Tibial artery (tissue), 4 donors: ENCODE data around the gene POU2AF1.
"Not testable (repeated sequence)": the region's sequence is repeated elsewhere in the genome, so short reads cannot be mapped to it uniquely, and the experiment has no call there.

Experiments used
- DNase-seq, 2 donors: peaks; one replicate each; pipeline ENCODE4 v3.0.0-alpha.2; 2019
- H3K27ac ChIP-seq, 2 donors: fragments of 200-600 bp; sonication (generic) in 1 of 2; 1 replicate in 1 of 2; 2 replicates in 1 of 2; pipeline ENCODE4 v1.5.1; 2018 to 2019; ENCODE audit warnings: mild to moderate bottlenecking in 1 of 2
- H3K27me3 ChIP-seq, 2 donors: fragments of 200-600 bp; sonication (generic) in 1 of 2; one replicate each; pipeline versions ENCODE4 v1.5.1 to v1.6.0; 2016 to 2019
- H3K36me3 ChIP-seq, 3 donors: fragments of 200-600 bp; sonication (generic) in 2 of 3; one replicate each; pipeline ENCODE4 v1.5.1; 2016 to 2019; ENCODE audit warnings: mild to moderate bottlenecking in 2 of 3
- H3K4me1 ChIP-seq, 4 donors: fragments of 200-600 bp; sonication (generic) in 2 of 4; 1 replicate in 3 of 4; 2 replicates in 1 of 4; pipeline ENCODE4 v1.5.1; 2016 to 2019
- H3K4me3 ChIP-seq, 2 donors: fragments of 200-600 bp; sonication (generic) in 1 of 2; 1 replicate in 1 of 2; 2 replicates in 1 of 2; pipeline ENCODE4 v1.5.1; 2018 to 2019; ENCODE audit warnings: mild to moderate bottlenecking in 2 of 2
- H3K9me3 ChIP-seq, 3 donors: fragments of 200-600 bp; sonication (generic) in 1 of 3; one replicate each; pipeline ENCODE4 v1.5.1; 2016 to 2019
- intact Hi-C: fragments of 100-400 bp; cut with DNase I; formaldehyde crosslinking; loops from one replicate; pipeline ENCODE4 v1.15.0; 2023; ENCODE audit warnings: low total_unique reads
- TF ChIP-seq, protein P1 (sequence below), 2 experiments: fragments of 200-600 bp in 1 of 2; fragments of 450-650 bp in 1 of 2; IDR thresholded peaks; one replicate each; pipeline ENCODE4 v1.5.1; 2017 to 2019; ENCODE audit warnings: antibody characterized with exemption in 2 of 2, mild to moderate bottlenecking in 1 of 2, moderate library complexity in 1 of 2

The POU2AF1 gene

DNA sequence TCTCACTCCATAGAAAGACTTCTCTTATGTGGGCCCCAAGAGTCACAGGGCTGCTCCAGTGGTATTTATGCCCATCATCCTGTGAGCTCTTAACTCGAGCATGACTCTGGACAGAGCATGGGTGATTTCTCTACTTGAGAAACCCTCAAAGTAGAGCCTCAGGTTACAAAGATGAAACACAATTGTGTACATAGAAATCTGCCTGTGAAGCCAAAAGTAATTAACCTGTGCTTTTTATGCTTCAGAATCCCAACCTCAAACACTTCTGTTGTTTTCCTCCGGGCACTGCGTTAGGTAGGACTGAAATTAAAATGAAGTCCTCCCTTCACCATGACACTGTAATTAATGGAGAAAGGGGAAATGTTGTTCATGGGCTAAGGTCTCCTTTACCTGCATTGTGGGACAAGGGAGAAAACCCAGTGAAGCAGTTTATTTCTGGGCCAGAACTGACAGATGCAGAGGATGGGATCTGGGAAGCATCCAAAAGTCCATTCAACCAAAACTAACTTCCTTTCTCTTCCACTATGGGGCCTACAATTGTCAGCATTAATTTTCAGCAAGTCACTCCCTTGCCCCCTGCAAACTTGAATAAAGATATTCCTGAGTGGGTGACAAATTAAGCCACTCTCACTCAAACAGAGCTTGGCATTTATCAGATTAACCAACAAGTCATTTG lies 24.1 kb upstream of the POU2AF1 start:
- no peak for DNase-seq
- Histone ChIP-seq H3K36me3 (no peaks in the 10 kb centered on the region), H3K9me3 (no peaks in the 10 kb centered on the region), H3K27me3 (no peaks in the 10 kb centered on the region), H3K4me1 (no peaks in the 10 kb centered on the region), H3K27ac (no peak overlapping the region), H3K4me3 (no peak overlapping the region)
- intact Hi-C loops: no loop called here
- TF ChIP-seq, protein P1, sequence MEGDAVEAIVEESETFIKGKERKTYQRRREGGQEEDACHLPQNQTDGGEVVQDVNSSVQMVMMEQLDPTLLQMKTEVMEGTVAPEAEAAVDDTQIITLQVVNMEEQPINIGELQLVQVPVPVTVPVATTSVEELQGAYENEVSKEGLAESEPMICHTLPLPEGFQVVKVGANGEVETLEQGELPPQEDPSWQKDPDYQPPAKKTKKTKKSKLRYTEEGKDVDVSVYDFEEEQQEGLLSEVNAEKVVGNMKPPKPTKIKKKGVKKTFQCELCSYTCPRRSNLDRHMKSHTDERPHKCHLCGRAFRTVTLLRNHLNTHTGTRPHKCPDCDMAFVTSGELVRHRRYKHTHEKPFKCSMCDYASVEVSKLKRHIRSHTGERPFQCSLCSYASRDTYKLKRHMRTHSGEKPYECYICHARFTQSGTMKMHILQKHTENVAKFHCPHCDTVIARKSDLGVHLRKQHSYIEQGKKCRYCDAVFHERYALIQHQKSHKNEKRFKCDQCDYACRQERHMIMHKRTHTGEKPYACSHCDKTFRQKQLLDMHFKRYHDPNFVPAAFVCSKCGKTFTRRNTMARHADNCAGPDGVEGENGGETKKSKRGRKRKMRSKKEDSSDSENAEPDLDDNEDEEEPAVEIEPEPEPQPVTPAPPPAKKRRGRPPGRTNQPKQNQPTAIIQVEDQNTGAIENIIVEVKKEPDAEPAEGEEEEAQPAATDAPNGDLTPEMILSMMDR (IDR thresholded peaks at IDR 0.05): no peak

DNA sequence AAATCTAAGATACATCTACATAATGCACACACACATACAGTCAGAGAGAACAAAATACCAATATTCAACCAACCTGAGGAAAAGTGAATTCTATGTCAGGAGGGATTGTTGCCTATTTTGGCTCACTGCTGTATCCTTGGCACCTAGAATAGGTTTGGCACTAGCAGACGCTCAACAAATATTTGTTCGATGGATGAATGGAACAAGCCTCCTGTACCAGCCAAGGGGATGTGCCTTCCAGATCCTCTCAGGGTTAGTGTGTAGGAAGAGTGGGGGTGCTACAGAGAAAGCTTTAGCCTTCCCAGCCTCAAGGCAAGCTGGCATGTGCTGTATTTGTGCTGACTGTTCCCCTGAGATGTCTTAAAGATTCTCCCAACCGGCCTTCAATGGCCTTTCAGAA lies 23.3 kb upstream of the POU2AF1 start:
- H3K9me3 ChIP-seq: no peaks in the 10 kb centered on the region
- H3K27me3 ChIP-seq: no peaks in the 10 kb centered on the region
- no peak for DNase-seq
- TF ChIP-seq, protein P1 (IDR thresholded peaks at IDR 0.05): no peak
- H3K4me3 ChIP-seq: no peak overlapping the region
- intact Hi-C loops: no loop called here
- H3K4me1 ChIP-seq: no peaks in the 10 kb centered on the region
- H3K27ac ChIP-seq: no peak overlapping the region
- no peaks in the 10 kb centered on the region for H3K36me3 ChIP-seq

DNA sequence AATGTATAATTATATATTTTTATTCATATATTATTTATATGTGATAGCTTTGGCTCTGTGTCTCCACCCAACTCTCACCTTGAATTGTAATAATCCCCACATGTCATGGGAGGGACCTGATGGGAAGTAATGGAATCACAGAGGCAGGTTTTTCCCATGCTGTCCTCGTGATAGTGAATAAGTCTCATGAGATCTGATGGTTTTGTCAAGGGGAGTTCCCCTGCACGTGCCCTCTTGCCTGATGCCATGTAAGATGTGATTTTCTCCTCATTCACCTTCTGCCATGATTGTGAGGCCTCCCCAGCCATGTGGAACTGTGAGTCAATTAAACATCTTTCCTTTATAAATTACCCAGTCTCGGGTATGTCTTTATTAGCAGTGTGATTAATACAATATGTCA lies 22.9 kb upstream of the POU2AF1 start:
- H3K4me1 ChIP-seq, intact Hi-C loops, H3K36me3 ChIP-seq, H3K27ac ChIP-seq, H3K4me3 ChIP-seq, H3K9me3 ChIP-seq, DNase-seq, H3K27me3 ChIP-seq: not testable (repeated sequence)

DNA sequence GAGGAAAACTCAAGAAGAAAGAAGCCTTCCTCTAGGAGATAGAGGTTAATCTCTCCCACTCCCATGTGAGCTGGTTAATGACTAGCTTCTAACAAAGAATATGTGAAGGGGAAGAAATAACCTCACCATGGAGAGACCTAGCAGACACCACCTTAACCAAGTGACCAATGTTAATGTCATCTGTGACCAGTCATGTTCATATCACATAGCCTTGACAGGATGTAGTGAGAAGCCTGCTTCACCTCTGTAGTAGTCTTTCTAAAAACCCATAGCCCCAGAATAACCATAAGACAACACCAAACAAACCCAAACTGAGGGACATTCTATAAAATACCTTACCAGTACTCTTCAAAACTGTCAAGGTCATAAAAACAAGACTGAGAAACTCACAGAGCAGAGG lies 21.5 kb upstream of the POU2AF1 start:
- no peaks in the 10 kb centered on the region for H3K27me3 ChIP-seq
- H3K36me3 ChIP-seq: no peaks in the 10 kb centered on the region
- intact Hi-C loops: no loop called here
- TF ChIP-seq, protein P1 (IDR thresholded peaks at IDR 0.05): no peak
- no peaks in the 10 kb centered on the region for H3K4me1 ChIP-seq
- DNase-seq: no peak
- no peak overlapping the region for H3K4me3 ChIP-seq
- no peaks in the 10 kb centered on the region for H3K9me3 ChIP-seq
- H3K27ac ChIP-seq: no peak overlapping the region

DNA sequence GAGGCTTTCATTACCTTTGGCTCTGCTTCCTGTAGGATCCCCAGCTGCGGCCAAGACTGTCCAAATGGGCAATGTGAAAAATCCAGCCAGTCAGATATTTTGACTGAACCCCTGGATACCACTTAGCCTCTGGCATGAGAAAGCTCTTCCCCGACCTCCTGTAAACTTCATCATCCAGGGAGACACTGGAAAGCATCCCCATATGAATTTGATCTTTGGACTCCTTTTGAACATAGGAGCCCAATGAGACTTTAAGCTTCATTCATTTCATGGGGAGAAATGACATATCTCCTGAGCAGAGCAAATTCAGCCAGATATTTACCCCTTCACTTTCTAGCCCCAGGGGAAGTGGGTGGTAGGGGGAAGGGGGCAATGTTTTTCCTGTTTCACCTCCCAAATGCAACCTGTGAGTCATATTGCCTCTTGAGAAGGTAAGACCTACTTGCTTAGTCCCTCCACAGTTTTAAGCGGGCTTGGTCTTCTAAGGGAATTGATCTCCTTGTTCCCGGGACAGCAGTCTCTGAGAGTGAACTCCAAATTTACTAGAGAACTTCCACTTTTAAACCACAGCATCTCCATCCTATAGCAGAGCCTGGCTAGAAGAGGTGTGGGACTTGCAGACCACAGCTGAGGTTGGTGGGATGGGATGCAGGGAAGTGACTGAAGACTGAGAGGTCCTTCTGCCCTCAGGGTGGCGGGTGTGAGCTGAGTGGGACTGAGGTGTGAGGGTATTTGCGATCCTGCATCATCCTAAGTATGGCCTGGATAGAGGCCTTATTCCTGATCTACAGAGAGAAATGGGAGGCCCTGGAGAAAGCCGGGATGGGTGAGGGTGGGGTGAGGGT lies 20.3 kb upstream of the POU2AF1 start:
- intact Hi-C loops: no loop called here
- DNase-seq: no peak
- TF ChIP-seq, protein P1 (IDR thresholded peaks at IDR 0.05): no peak

DNA sequence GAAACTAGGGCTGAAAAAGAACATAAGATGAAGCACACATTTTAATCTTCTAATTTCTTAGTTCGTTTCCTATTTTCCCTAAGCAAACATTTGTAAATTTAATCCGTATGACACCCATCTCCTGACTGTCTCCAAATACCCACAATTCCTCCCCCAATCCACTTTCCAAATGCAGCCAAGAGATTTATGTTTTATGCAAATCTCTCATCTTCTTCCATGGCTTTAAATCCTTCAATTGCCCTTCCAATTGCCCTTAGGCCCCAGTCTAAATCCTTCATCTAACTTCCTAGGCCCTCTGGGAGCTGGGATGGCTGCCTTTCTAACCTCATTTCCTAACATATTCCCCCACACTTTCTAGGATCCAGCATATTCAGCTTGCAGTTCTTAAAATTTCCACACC lies 18.0 kb upstream of the POU2AF1 start:
- TF ChIP-seq, protein P1 (IDR thresholded peaks at IDR 0.05): no peak
- Histone ChIP-seq H3K4me1 (no peaks in the 10 kb centered on the region), H3K9me3 (no peaks in the 10 kb centered on the region), H3K27ac (no peak overlapping the region), H3K36me3 (no peaks in the 10 kb centered on the region), H3K27me3 (no peaks in the 10 kb centered on the region), H3K4me3 (no peak overlapping the region)
- intact Hi-C loops: no loop called here
- no peak for DNase-seq

More for the DNA sequence above, 20.3 kb upstream of the POU2AF1 start:
- Histone ChIP-seq H3K4me1 (no peaks in the 10 kb centered on the region), H3K4me3 (no peak overlapping the region), H3K9me3 (no peaks in the 10 kb centered on the region), H3K27ac (no peak overlapping the region), H3K36me3 (no peaks in the 10 kb centered on the region), H3K27me3 (no peaks in the 10 kb centered on the region)
